ENCODE data around the gene THSD4.

GRCh38 chr15:71314956-71315537 is 199.8 kb downstream of the THSD4 start:
- TF ChIP-seq CTCF (conservative IDR thresholded peaks at IDR 0.05; ENCODE audit: low read length) = no peak
- no peak for TF ChIP-seq EZH2phosphoT487 (IDR thresholded peaks at IDR 0.05; ENCODE audit: borderline replicate concordance, low read depth, low read length)
